Suppressor macrophage treated with lipopolysaccharide for 4 hours (primary cell): ENCODE measurements around the gene MIXL1.
"Not testable (repeated sequence)": the region's sequence is repeated elsewhere in the genome, so short reads cannot be mapped to it uniquely, and the experiment has no call there.

ENCODE experiments used
- DNase-seq: peaks from one replicate; pipeline ENCODE4 v3.0.0-alpha.2; 2020

MIXL1 gene

GRCh38 chr1:226223157-226223785 lies at the start of gene MIXL1:
Gene MIXL1 (plus strand): TSS chr1:226223664. CDS start chr1:226223682, 18 bp downstream.
- no peak for DNase-seq

DNA sequence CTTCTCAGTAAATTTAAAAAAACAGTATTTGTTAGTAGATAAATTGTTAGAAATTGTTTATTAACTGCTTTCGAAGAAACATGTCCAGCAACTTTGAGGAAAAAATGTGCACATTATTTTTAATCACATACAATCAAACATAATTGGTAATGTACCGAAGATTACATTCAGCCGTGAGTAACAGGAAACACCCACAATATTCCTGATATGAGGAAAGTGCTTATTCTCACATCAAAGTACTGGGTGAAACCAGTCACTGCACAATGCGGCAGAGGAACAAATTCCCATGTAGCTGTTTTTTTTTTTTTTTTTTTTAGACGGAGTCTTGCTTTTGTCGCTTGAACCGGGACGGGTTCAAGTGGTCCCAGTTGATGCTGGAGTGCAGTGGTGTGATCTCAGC lies 46.6 kb upstream of the MIXL1 start:
- DNase-seq, result no peak

DNA sequence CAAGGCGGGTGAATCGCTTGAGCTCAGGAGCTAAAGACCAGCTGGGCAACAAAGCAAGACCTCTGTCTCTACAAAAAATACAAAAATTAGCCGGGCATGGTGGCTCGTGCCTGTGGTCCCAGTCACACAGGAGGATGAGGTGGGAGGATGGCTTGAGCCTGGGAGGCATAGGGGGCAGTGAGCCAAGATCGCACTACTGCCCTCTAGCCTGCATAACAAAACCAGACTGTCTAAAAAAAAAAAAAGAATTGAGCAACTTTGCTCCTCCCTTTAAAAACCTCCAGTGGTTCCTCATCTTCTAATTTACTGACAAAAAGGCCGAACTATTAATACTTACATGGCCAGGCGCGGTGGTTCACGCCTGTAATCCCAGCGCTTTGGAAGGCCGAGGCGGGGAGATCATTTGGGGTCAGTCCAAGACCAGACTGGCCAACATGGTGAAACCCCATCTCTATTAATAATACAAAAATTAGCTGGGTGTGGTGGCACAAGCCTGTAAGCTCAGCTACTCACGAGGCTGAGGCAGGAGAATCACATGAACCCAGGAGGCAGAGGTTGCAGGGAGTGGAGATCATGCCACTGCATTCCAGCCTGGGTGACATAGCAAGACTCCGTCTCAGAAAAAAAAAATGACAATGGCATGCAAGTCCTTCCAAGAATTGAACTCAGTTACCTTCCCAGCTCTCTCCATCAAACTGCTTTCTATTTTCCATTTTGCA lies 41.3 kb upstream of the MIXL1 start:
- peak; percentile 74 for DNase-seq

GRCh38 chr1:226185141-226186036 lies 38.1 kb upstream of the MIXL1 start:
- DNase-seq, result peak; percentile 78

DNA sequence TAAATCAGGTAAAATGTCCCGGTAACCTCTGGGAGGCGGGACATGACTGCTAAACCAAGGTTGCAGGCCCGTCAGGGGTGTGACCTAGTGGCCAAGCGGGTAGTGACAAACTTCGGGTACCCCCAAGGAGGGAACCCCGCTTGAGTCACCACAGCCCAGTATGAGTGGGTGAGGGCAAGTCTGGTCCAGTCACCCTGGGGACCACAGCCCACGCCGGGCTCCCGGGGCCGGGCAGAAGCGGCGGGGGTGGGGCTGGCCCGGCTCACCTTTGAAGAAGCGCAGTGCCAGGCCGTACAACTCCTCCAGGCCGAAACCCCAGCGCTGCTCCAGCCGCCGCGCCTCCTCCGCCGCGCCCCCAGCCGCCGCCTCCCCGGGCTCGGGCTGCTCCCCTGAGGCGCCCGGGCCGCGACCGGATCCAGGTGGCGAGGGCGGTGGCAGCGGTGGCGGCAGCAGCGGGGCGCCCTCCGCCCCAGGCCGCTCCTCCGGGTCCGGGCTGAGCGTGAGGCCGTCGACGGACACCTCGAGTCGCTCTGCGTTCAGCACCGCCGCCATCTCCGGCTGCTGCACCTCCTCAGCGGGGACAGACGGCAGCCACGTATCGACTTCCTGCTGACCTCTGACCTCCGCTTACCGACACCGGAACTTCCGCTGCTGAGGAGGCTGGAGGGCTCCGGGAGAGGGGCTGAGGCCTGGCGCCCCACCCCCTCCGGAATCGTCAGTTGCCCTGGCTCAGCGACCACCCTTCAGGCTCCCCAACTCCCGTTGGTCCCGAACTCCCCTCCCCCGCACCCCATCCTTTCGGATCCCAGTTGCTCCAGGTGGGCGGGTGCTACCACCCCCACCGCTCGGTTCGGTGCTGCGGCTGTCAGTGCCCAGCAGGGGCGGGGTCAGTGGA lies 37.1 kb upstream of the MIXL1 start, which contains the start of gene ACBD3:
ACBD3 (minus strand) TSS at position 618 of the 895 bp plus-strand sequence; CDS start at position 552, 66 bp downstream.
- DNase-seq, result peak; percentile 87

- DNase-seq, result no peak
These were observed 36.5 kb upstream of the MIXL1 start for GRCh38 chr1:226187019-226187322.

- DNase-seq, result no peak
These were observed 36.1 kb upstream of the MIXL1 start for GRCh38 chr1:226187380-226187779.

DNA sequence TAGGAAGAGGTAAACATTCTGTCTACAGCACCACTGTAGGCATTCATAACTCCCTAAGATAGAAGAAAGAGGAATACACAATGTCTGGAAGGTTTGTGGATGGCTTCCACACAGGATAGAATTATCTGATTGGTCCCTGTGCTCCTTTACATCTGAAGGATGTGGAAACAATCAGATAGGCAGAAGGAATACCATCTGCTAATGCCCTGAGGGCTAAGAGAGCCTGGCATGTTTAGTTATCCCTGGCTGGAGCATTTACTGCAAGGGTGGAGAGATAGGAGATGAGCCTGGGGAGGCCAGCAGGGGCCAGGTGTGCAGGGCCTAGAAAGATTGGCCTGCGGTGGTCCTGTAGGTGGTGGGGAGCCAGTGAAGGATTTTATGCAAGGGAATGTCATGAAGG lies 28.3 kb upstream of the MIXL1 start:
- DNase-seq, result no peak

- no peak for DNase-seq
These were observed 23.5 kb upstream of the MIXL1 start for GRCh38 chr1:226199971-226200370.

- DNase-seq, result no peak
These were observed 22.4 kb upstream of the MIXL1 start for GRCh38 chr1:226201029-226201593.

DNA sequence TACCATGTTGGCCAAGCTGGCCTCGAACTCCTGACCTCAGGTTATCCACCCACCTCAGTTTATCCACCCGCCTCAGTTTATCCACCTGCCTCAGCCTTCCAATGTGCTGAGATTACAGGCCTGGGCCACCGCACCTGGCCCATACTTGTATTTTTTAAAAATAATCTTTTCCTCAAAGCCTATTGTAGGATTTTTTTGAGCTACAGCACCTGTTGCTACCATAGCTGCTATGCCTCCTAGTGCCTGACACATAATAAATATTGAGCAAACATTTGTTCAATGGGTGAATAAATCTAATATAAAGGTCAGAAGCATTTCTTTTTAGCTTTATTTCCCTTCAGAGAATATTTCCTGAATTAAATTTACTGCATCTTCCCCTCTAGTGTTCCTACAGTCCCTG lies 21.2 kb upstream of the MIXL1 start:
- no peak for DNase-seq

DNA sequence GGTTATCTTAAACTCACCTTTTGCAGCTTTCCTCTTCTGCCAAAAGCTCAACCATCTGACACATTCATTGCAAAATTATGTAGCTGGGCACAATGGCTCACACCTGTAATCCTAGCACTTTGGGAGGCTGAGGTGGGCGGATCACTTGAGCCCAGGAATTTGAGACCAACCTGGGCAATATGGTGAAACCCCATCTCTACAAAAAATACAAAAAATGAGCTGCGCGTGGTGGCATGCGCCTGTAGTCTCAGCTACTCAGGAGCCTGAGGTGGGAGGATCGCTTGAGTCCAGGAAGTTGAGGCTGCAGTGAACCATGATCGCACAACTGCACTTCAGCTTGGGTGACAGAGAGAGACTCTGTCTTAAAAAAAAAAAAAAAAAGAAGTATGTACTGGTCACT lies 20.8 kb upstream of the MIXL1 start:
- DNase-seq, result not testable (repeated sequence)

DNA sequence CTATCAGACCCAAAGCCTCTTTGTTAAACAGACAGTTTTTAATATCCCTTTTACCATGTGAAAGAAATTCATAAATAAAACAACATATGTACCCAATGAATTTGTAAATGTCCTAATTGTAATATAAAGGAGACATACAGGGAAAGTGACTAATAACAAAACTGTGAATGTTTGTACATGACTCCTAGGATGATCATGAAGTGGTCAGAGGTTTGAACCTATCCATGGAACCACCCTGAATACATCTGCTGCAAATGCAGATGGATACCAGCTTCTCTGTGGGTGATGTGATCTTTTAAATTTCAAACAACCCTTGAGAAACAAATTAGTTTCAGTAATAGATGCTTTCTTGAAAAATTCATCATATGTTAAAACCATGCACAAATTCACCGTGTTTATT lies 20.2 kb upstream of the MIXL1 start:
- DNase-seq, result no peak

- no peak for DNase-seq
These were observed 19.8 kb upstream of the MIXL1 start for GRCh38 chr1:226203655-226204054.

DNA sequence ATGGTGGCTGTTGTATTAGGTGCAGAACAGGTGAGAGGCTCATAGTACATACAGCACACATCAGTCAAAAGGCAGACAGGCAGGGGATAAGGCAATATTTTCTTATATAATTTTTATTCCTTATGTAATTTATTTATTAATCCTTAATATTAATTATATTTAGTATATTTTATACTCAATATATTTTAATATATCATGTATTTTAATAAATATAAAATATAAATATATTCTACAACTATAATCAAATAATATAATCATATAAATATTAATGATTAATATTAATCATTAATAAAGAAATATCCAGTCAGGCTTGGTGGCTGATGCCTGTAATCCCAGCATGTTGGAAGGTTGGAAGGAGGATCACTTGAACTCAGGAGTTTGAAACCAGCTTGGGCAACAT lies 19.3 kb upstream of the MIXL1 start:
- DNase-seq, result no peak

DNA sequence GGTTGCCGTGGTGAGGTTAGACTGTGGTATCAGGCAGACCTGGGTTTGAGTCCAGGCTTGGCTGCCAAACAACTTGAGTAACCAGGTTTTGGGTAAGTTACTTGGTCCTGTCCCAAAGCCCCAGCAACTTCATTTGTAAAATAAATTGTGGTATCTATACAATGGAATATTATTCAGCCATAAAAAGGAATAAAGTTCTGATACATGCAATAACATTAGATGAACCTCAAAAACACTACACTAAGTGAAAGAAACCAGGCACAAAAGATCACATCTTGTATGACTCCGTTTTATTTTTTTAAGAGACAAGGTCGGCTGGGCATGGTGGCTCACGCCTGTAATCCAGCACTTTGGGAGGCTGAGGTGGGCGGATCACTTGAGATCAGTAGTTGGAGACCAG lies 16.4 kb upstream of the MIXL1 start:
- no peak for DNase-seq

- no peak for DNase-seq
These were observed 14.0 kb upstream of the MIXL1 start for GRCh38 chr1:226209307-226210059.

GRCh38 chr1:226210571-226211176 lies 12.8 kb upstream of the MIXL1 start:
- DNase-seq, result no peak

- DNase-seq, result no peak
These were observed 12.2 kb upstream of the MIXL1 start for GRCh38 chr1:226211181-226211821.

- no peak for DNase-seq
These were observed 10.9 kb upstream of the MIXL1 start for GRCh38 chr1:226212545-226212944.

GRCh38 chr1:226215239-226215638 lies 8.2 kb upstream of the MIXL1 start:
- DNase-seq, result no peak
